Placental epithelial cell (primary cell): Measurements from ENCODE around the gene ELOB. TPM values are rescaled to one million over a fixed set of nuclear protein-coding genes. Genes with fewer than 3 reads are reported as not detected.

Experiments used
- small RNA-seq: library from RNA; depleted of rRNA; stranded (forward); fragments of <200 nt; gene quantifications from one replicate; pipeline ENCODE3, GENCODE V24; 2012
- total RNA-seq: library from RNA; depleted of rRNA; stranded (reverse); fragments of >200 nt; gene quantifications from 2 replicates; pipeline ENCODE4 v1.2.3, GENCODE V29; 2012

ELOB gene
- 216 and 341 TPM in 2 replicates for total RNA-seq

GRCh38 chr16:2777231-2777902 is at the start of gene ELOB:
ELOB (minus strand) TSS chr16:2777280; CDS start chr16:2777239, 41 bp downstream.

GRCh38 chr16:2816751-2817339 is 39.8 kb upstream of the ELOB start, which contains the start of gene PRSS21:
PRSS21 (plus strand) TSS chr16:2817237; CDS start chr16:2817269, 32 bp downstream.

GRCh38 chr16:2787406-2787805 is 10.3 kb upstream of the ELOB start, which contains the start of gene PRSS33:
PRSS33 (minus strand) TSS chr16:2787560; CDS start chr16:2786547, 1,013 bp downstream.

GRCh38 chr16:2752035-2752849 is 24.8 kb downstream of the ELOB start, which contains the start of gene SRRM2:
SRRM2 (plus strand) TSS chr16:2752638; CDS start chr16:2756365, 3,727 bp downstream.

Small RNAs within 50 kb of the gene (small RNA-seq; reads per million reads assigned to genes)
- gene SNORA3C = 1.4 reads per million, percentile 67 among the genes with 10 or more reads in this experiment

Other genes starting within 250 kb of the ELOB start
- 0.33 and 0.79 TPM in 2 replicates for gene CEMP1, start 245.9 kb downstream of the ELOB start, total RNA-seq
- gene PDPK1, start 239.3 kb downstream of the ELOB start, total RNA-seq = 32.2 and 34.6 TPM in 2 replicates
- 14.9 and 24.2 TPM in 2 replicates for gene KCTD5, start 94.8 kb downstream of the ELOB start, total RNA-seq
- 1.6 TPM in 2 replicates for gene PRSS27, start 57.1 kb downstream of the ELOB start, total RNA-seq
- 58.1 and 106 TPM in 2 replicates for gene SRRM2, start 24.6 kb downstream of the ELOB start, total RNA-seq
- gene PRSS33, start 10.3 kb upstream of the ELOB start, total RNA-seq = not detected in 2 replicates
- not detected in 2 replicates for gene PRSS41, start 21.2 kb upstream of the ELOB start, total RNA-seq
- gene PRSS21, start 40.0 kb upstream of the ELOB start, total RNA-seq = not detected in 2 replicates
- gene ZG16B, start 53.0 kb upstream of the ELOB start, total RNA-seq = not detected in 2 replicates
- gene PRSS22, start 80.9 kb upstream of the ELOB start, total RNA-seq = 3.9 and 4.7 TPM in 2 replicates
- 42.8 and 48.8 TPM in 2 replicates for gene FLYWCH2, start 105.9 kb upstream of the ELOB start, total RNA-seq
- 18.1 and 19.8 TPM in 2 replicates for gene FLYWCH1, start 134.7 kb upstream of the ELOB start, total RNA-seq
- gene KREMEN2, start 187.0 kb upstream of the ELOB start, total RNA-seq = 0.43 and 1.2 TPM in 2 replicates
- 5.4 and 6.3 TPM in 2 replicates for gene PAQR4, start 192.1 kb upstream of the ELOB start, total RNA-seq
- 6.2 and 10.2 TPM in 2 replicates for gene PKMYT1, start 203.2 kb upstream of the ELOB start, total RNA-seq
- gene CLDN9, start 235.6 kb upstream of the ELOB start, total RNA-seq = 4.3 and 6.5 TPM in 2 replicates
- 0.39 and 5.6 TPM in 2 replicates for gene CLDN6, start 240.9 kb upstream of the ELOB start, total RNA-seq
- 146 and 484 TPM in 2 replicates for gene TNFRSF12A, start 243.1 kb upstream of the ELOB start, total RNA-seq
- 11.7 and 82.1 TPM in 2 replicates for gene HCFC1R1, start 246.7 kb upstream of the ELOB start, total RNA-seq
- gene THOC6, start 246.8 kb upstream of the ELOB start, total RNA-seq = 33.5 and 58.1 TPM in 2 replicates